Endothelial cell of umbilical vein (primary cell): ENCODE data around the gene PTAFR. TPM values are rescaled to one million over a fixed set of nuclear protein-coding genes. Genes with fewer than 3 reads are reported as not detected.

Experiments
- BruUV-seq: library from RNA; stranded (reverse); fragments of 400-500 nt; replicated peaks from 2 replicates; lab custom pipeline; 2021; lab: Mats Ljungman, UMichigan
- CTCF ChIA-PET: fragments of 300-600, 350-600 bp; sonication (Branson Sonifier 250); formaldehyde crosslinking; loops from one replicate; lab custom pipeline; 2021; ENCODE audit warnings: antibody characterized with exemption, inconsistent platforms; lab: Charles Lee
- POLR2A ChIA-PET: fragments of 300-600, 350-600 bp; sonication (Branson Sonifier 250); formaldehyde crosslinking; loops from one replicate; lab custom pipeline; 2021; ENCODE audit warnings: antibody characterized with exemption, inconsistent platforms; lab: Charles Lee
- DNase-seq: peaks from one replicate; pipeline ENCODE4 v3.0.0-alpha.2; 2011; ENCODE audit warnings: low read depth, low spot score
- FAIRE-seq: peaks from 2 replicates; lab custom pipeline; 2011; peaks lifted over from hg19 to GRCh38; lab: Jason Lieb, UNC
- H2AFZ ChIP-seq: 2 replicates; pipeline ENCODE4 v1.6.0; 2012; ENCODE audit warnings: low read depth, low read length, control low read depth, inconsistent platforms
- H3K27ac ChIP-seq: 2 replicates; pipeline ENCODE4 v1.5.1; 2011; ENCODE audit warnings: low read depth, mild to moderate bottlenecking, control low read depth, low read length, moderate library complexity; ENCODE audit not compliant: insufficient read depth
- H3K27me3 ChIP-seq, 2 experiments: 2 replicates each; pipeline versions ENCODE4 v1.6.0 to v1.6.1; 2011; ENCODE audit warnings: low read length in 2 of 2, mixed read lengths in 1 of 2; ENCODE audit not compliant: control insufficient read depth in 2 of 2, insufficient read depth in 2 of 2
- H3K36me3 ChIP-seq, 2 experiments: 2 replicates in 1 of 2; 3 replicates in 1 of 2; pipeline ENCODE4 v1.5.1; 2011; ENCODE audit warnings: low read length in 2 of 2, mild to moderate bottlenecking in 1 of 2, moderate library complexity in 1 of 2; ENCODE audit not compliant: control insufficient read depth in 2 of 2, insufficient read depth in 2 of 2; ENCODE audit errors: extremely low read depth in 1 of 2
- H3K4me1 ChIP-seq: 3 replicates; pipeline ENCODE4 v1.5.1; 2011; ENCODE audit warnings: mild to moderate bottlenecking, low read length; ENCODE audit not compliant: control insufficient read depth, insufficient read depth; ENCODE audit errors: extremely low read depth
- H3K4me2 ChIP-seq: 2 replicates; pipeline ENCODE4 v1.6.1; 2011; ENCODE audit warnings: low read length, control low read depth, mixed read lengths; ENCODE audit not compliant: insufficient read depth
- H3K4me3 ChIP-seq, 3 experiments: fragments of 200-600 bp in 1 of 3; sonication (generic), shearing (Covaris generic) in 1 of 3; replicated peaks in 1 of 3; 2 replicates each; pipeline ENCODE4 v1.5.1; 2011 to 2016; ENCODE audit warnings: control low read depth in 3 of 3, low read length in 3 of 3, mild to moderate bottlenecking in 2 of 3, inconsistent platforms in 1 of 3, low read depth in 1 of 3, moderate library complexity in 1 of 3; ENCODE audit not compliant: insufficient read depth in 1 of 3
- H3K79me2 ChIP-seq: 2 replicates; pipeline ENCODE4 v1.6.0; 2012; ENCODE audit warnings: low read length, inconsistent platforms; ENCODE audit not compliant: control insufficient read depth, insufficient read depth
- H3K9ac ChIP-seq: replicated peaks from 2 replicates; pipeline ENCODE3; 2011; ENCODE audit warnings: low read length, control low read depth; ENCODE audit not compliant: insufficient read depth; ENCODE audit errors: extremely low read depth
- H3K9me1 ChIP-seq: replicated peaks from 3 replicates; pipeline ENCODE4 v1.6.0; 2011; ENCODE audit warnings: mild to moderate bottlenecking, low read length; ENCODE audit not compliant: control insufficient read depth, insufficient read depth; ENCODE audit errors: extremely low read depth
- H3K9me3 ChIP-seq: replicated peaks from 2 replicates; pipeline ENCODE4 v1.5.1; 2012; ENCODE audit warnings: low read length, inconsistent platforms; ENCODE audit not compliant: control insufficient read depth, insufficient read depth
- H4K20me1 ChIP-seq: replicated peaks from 2 replicates; pipeline ENCODE3; 2011; ENCODE audit warnings: mild to moderate bottlenecking, low read length; ENCODE audit not compliant: control insufficient read depth, insufficient read depth; ENCODE audit errors: extremely low read depth
- CTCF ChIP-seq, 2 donors: IDR thresholded peaks; 1 replicate in 1 of 2; 2 replicates in 1 of 2; pipeline ENCODE4 v1.5.1; 2011; ENCODE audit warnings: low read length in 2 of 2, mild to moderate bottlenecking in 2 of 2, moderate library complexity in 2 of 2, control low read depth in 1 of 2, inconsistent platforms in 1 of 2, low read depth in 1 of 2; ENCODE audit not compliant: insufficient read depth in 1 of 2; ENCODE audit errors: extremely low read depth in 1 of 2
- EZH2 ChIP-seq: IDR thresholded peaks from 2 replicates; pipeline ENCODE4 v1.6.1; 2012; ENCODE audit warnings: borderline replicate concordance, low read depth, mild to moderate bottlenecking, moderate library complexity, low read length, inconsistent platforms; ENCODE audit not compliant: severe bottlenecking
- FOS ChIP-seq: IDR thresholded peaks from 2 replicates; pipeline ENCODE4 v1.6.1; 2011; ENCODE audit warnings: mild to moderate bottlenecking, low read length, moderate library complexity, borderline replicate concordance; ENCODE audit not compliant: insufficient read depth
- GATA2 ChIP-seq: IDR thresholded peaks from 2 replicates; pipeline ENCODE4 v1.7.0; 2011; ENCODE audit warnings: low read depth, mild to moderate bottlenecking, moderate library complexity, mixed read lengths, low read length; ENCODE audit not compliant: insufficient read length, insufficient read depth
- JUN ChIP-seq: IDR thresholded peaks from 2 replicates; pipeline ENCODE4 v1.6.1; 2011; ENCODE audit warnings: borderline replicate concordance, low read depth; ENCODE audit not compliant: insufficient read length, insufficient read depth
- MYC ChIP-seq: IDR thresholded peaks from one replicate; pipeline ENCODE4 v1.6.1; 2011; ENCODE audit warnings: mild to moderate bottlenecking, low read depth, low read length
- POLR2A ChIP-seq: IDR thresholded peaks from 2 replicates; pipeline ENCODE4 v1.6.1; 2012; ENCODE audit warnings: low read depth, mild to moderate bottlenecking, control low read depth, low read length
- POLR2AphosphoS5 ChIP-seq: IDR thresholded peaks from 2 replicates; pipeline ENCODE4 v1.6.1; 2012; ENCODE audit warnings: low read depth, mild to moderate bottlenecking, control low read depth, low read length, moderate library complexity; ENCODE audit not compliant: insufficient read depth
- dilution Hi-C: fragments of 300-500 bp; cut with MboI; formaldehyde crosslinking; loops from one replicate; pipeline ENCODE4 v1.15.0; 2019; ENCODE audit warnings: low sequenced_read_pairs; ENCODE audit not compliant: extremely low pct_ligation_motif_present
- intact Hi-C: fragments of 100-400 bp; cut with micrococcal nuclease; formaldehyde crosslinking; loops from one replicate; pipeline ENCODE4 v1.10.0; 2022
- polyA plus RNA-seq, 4 experiments: library from polyadenylated mRNA; depleted of rRNA in 3 of 4; stranded (reverse) in 3 of 4; unstranded in 1 of 4; fragments of >200 nt; gene quantifications; 2 replicates each; pipeline versions ENCODE4 v1.2.1 to v1.2.3, GENCODE V29; 2011 to 2012; ENCODE audit warnings: missing spikeins in 1 of 4
- total RNA-seq: library from RNA; stranded (reverse); gene quantifications from 2 replicates; pipeline ENCODE4 v1.2.3, GENCODE V29; 2021
- TF ChIP-seq, protein P1 (sequence below): IDR thresholded peaks from 2 replicates; pipeline ENCODE4 v1.6.1; 2011; ENCODE audit not compliant: insufficient read depth, insufficient read length

Gene PTAFR
- total and polyA plus RNA-seq, 2 donors (not counting 3 experiments of a cell fraction or from before 2014, with no cell fraction given): 0.20 to 0.32 TPM

DNA sequence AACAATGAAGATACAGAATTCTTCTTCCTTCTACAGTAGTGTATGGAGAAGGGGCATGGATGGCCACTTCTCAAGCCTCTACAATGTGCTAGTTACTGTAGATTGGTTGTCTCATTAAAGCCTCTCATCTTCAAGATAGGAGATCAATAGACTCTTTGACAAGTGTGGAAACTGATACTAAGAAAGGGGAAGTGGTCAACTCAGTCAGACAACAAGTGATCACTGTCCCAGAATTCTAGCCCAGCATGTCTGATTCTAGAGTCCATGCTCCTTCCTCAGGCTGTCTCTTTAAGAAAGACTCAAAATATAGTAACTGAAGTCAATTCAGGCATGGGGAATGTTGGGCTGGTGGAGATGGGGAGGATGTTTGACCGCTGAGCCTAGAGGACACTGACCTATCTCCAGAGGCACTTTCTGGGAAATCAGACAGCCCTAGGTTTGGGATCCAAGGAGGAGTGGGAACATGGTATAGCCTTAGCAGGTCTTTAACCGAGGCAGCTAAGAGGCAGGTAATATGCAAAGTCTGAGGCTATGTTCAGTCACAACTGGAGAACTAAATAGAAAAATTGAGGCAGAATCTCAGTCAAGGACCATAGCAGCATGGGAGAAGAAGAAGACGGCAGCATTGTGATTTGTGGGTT, 48.8 kb downstream of the PTAFR start:
- Histone ChIP-seq H3K9ac (no peak overlapping the region), H3K27me3 (peaks cover 10% of the 10 kb centered on the region in 2 experiments), H3K4me2 (no peak overlapping the region), H2AFZ (no peak overlapping the region), H3K9me1 (no peaks in the 10 kb centered on the region), H3K79me2 (no peaks in the 10 kb centered on the region), H3K4me1 (no peaks in the 10 kb centered on the region), H3K27ac (no peak overlapping the region), H3K4me3 (no peak overlapping the region), H4K20me1 (no peaks in the 10 kb centered on the region), H3K36me3 (no peaks in the 10 kb centered on the region), H3K9me3 (no peaks in the 10 kb centered on the region)
- intact Hi-C loops (no loop called here), dilution Hi-C loops (no loop called here)
- POLR2A ChIA-PET: no interaction called here
- FAIRE-seq (no peak), DNase-seq (no peak)
- no TSS peak for BruUV-seq
- TF ChIP-seq POLR2AphosphoS5 (no peak), MYC (no peak), FOS (no peak)
- CTCF ChIA-PET: no interaction called here

DNA sequence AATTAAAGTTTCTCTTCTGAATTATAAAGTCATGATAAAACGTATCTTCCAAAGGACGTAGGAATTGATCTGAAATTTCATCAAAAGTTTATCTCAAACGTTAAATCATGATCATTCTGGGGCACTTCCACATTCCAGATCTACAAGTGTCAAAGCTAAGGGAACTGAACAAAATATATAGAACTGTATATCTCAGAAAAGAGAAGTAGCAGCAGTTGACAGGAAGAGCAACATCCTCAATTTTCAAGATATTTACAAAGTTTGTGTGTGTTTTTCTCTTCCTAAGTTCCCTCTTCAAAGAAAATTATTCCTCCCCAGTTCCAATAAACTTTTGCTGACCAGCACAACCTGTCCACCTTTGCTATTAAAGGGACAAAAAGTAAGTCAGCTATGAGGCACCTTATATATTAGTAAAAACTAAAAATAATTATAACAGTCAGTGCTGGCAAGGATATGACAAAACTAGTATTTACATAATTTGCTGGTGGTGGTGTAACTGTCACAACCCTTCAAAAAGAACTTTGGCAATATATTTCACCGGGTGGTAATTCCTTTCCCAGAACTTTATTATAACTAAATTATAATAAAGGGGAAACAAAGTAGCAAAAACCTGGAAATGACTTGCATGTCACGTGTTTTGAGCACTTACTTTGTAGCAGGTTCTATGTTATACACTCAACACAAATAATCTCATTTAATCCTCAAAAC, 49.6 kb downstream of the PTAFR start:
- POLR2A ChIA-PET: no interaction called here
- no peak overlapping the region for H3K9ac ChIP-seq
- H2AFZ ChIP-seq: no peak overlapping the region
- CTCF ChIA-PET: interaction anchor here (0.8 kb wide), 1 partner anchor 82 kb away, joined by 3 read pairs; no protein-coding TSS in a partner anchor
- H3K27ac ChIP-seq: no peak overlapping the region
- no peaks in the 10 kb centered on the region for H3K4me1 ChIP-seq
- no peaks in the 10 kb centered on the region for H3K9me1 ChIP-seq
- no peaks in the 10 kb centered on the region for H3K36me3 ChIP-seq
- peaks cover 10% of the 10 kb centered on the region in 2 experiments for H3K27me3 ChIP-seq
- no peaks in the 10 kb centered on the region for H4K20me1 ChIP-seq
- no peak overlapping the region for H3K4me3 ChIP-seq
- intact Hi-C loops: no loop called here
- no TSS peak for BruUV-seq
- H3K79me2 ChIP-seq: no peaks in the 10 kb centered on the region
- FAIRE-seq: no peak
- no peaks in the 10 kb centered on the region for H3K9me3 ChIP-seq
- no peak for DNase-seq
- TF ChIP-seq EZH2: no peak
- no peak for TF ChIP-seq GATA2
- TF ChIP-seq, protein P1, sequence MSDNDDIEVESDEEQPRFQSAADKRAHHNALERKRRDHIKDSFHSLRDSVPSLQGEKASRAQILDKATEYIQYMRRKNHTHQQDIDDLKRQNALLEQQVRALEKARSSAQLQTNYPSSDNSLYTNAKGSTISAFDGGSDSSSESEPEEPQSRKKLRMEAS: no peak
- no peak for TF ChIP-seq POLR2AphosphoS5
- no peak for TF ChIP-seq CTCF (IDR thresholded peaks at IDR 0.05; ENCODE audit: extremely low read depth in 1 of 2, insufficient read depth in 1 of 2, low read depth in 1 of 2, low read length in 2 of 2)
- TF ChIP-seq MYC: no peak
- TF ChIP-seq POLR2A: no peak
- no peak for TF ChIP-seq JUN
- TF ChIP-seq FOS: no peak
- no peak overlapping the region for H3K4me2 ChIP-seq
- dilution Hi-C loops: no loop called here
